MV-4-11 (cell line): ENCODE data around the gene IL34.
"Not testable (repeated sequence)": the region's sequence is repeated elsewhere in the genome, so short reads cannot be mapped to it uniquely, and the experiment has no call there.

Source experiments
- DNase-seq: peaks from one replicate; lab custom pipeline; 2025; lab: John Stamatoyannopoulos, UW

The IL34 gene

GRCh38 chr16:70658921-70659320 is 12.6 kb downstream of the IL34 start:
- DNase-seq: no peak

- DNase-seq: no peak
Measured at GRCh38 chr16:70659546-70659945, 13.2 kb downstream of the IL34 start.

- no peak for DNase-seq
Measured at GRCh38 chr16:70659953-70660671, 13.8 kb downstream of the IL34 start.

DNA sequence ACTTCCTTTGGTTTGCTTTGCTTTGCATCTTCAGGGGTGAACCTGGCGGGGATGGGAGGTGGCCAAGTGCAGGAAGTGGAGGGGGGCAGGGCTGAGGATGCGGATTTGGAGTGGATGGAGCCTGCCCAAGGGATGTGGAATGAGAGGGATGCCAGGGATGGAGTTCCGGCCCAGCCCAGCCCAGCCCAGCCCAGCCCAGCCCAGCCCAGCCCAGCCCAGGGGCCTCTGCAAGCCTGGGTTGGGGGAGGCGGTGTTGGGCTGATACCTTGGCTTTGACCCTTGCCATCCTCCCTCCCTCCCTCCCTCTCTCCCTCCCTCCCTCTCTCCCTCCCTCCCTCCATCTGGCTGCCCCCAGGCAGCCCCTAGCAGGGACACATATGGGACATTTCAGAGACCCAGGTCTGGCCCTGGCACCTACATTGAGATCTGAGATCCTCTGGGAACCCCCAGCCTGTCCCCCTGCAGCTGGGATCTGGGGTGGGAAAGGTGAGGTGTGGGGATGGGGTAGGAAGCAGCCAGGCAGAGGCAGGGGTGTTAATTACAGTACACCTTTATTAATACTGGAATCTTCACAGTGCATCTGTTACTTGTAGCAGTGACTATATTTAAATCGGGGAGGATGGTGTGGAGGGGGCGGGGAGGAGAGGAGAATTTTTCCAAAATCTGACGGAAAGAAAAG is 14.5 kb downstream of the IL34 start:
- no peak for DNase-seq

DNA sequence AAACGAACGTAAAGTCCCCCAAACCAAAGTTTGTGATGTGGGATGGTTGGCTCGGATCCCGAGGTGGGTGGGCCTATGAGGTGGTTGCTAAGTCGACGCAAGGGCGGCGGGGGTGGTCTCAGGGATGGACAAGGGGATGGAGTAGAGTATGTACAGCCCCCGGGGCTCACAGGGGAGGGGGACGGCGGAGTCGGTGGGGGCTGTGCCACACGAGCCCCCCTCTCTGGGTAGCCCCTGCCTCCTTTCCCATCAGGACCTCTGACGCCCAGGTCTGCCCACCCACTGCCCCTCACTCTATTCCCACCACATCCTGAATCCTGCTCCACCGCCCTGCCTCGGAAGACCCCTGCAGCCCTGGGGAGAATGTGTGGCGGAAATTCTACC is 15.2 kb downstream of the IL34 start:
- no peak for DNase-seq

GRCh38 chr16:70661918-70662641 is 15.7 kb downstream of the IL34 start:
- DNase-seq: no peak

DNA sequence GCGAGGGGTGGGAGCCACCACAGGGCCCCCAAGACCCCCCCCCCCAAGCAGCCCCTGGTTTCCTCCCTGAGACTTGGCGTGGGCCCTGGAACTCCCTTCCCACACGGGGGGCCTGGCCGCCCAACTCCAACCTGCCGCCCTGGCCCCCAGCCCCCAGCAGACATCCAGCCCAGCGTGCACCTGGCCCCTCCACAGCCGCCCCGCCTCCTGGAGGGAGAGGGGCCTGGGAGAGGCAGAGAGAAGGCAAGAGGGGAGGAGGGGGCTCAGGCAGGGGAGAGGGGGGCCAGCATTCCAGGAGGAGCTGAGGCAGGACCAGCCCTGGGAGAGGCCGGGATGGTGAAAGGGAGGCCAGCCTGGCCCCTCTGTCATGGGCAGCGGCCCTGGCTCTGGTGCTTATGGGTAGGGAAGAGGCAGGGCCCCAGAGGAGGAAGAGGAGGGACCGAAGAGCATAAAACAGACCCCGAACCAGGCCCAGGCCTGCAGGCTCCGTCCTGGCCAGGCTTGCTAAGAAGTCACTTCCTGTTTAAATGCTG is 16.7 kb downstream of the IL34 start:
- DNase-seq: no peak

GRCh38 chr16:70663524-70664324 is 17.4 kb downstream of the IL34 start:
- DNase-seq: no peak

DNA sequence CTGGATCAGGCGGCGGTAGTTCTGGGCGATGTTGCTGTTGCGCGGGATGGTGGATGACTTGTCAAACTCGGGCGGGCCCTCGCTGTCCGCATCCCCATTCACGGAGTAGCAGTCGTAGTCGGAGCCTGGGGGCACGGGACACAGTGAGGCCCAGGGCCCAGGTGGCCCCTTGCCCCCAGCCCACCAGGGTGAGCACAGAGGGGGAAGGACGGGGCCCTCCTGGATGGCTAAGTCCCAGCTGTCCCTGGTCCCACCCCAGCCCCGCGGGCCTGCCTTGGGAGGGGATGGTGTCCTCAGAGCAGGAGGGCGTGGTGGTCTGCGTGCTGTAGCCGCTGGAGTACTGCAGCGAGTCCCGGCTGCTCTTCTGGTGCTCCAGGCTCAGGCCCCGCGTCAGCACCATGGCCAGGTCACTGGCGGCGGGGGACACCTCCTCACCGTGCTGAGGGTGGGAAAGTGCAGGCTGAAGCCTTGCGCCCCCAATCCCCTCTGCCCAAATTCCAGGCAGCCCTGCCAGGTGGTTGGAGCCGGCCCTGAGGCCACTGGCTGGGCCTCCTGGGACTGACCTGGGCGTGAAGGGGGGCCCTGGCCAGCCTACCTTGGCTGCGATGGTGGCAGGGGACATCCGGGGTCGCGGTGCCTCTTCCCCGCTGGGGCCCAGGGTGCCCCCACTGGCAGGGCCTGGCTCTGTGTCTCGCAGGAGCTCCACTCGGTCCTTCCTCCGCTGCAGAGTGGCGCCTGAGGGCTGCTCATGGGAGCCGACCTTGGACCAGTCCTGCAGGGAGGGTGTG is 18.2 kb downstream of the IL34 start:
- no peak for DNase-seq

DNA sequence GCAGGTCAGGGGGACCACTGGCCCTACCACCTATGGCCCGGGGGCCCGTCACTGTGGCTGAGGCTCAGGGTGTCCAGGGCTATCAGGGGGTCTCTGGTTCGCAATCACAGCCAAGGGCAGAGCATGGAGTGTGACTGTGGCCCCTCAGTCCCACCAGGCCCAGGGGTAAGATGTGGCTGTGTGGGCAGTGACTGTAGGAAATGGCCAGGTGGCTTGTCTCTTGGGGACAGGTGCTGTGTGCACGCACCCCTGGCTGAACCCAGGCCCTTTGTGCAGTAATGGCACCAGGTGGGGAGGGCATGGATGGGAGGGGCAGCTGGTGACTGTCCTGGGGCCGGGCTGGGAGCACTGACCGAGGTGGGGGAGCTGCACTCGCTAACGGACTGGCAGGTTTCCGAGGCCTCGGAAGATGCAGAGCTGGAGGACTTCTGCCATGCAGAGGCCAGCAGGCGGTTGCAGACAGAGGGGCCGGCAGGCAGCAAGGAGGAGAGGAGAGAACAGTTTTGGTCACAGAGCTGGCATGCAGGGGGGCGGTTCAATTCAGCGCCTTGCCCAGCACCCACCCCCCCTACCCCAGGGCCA is 18.8 kb downstream of the IL34 start:
- no peak for DNase-seq

- no peak for DNase-seq
Measured at GRCh38 chr16:70665806-70666735, 19.7 kb downstream of the IL34 start.

GRCh38 chr16:70670175-70670574 is 23.8 kb downstream of the IL34 start:
- no peak for DNase-seq

- DNase-seq: not testable (repeated sequence)
Measured at GRCh38 chr16:70670938-70671337, 24.6 kb downstream of the IL34 start.

DNA sequence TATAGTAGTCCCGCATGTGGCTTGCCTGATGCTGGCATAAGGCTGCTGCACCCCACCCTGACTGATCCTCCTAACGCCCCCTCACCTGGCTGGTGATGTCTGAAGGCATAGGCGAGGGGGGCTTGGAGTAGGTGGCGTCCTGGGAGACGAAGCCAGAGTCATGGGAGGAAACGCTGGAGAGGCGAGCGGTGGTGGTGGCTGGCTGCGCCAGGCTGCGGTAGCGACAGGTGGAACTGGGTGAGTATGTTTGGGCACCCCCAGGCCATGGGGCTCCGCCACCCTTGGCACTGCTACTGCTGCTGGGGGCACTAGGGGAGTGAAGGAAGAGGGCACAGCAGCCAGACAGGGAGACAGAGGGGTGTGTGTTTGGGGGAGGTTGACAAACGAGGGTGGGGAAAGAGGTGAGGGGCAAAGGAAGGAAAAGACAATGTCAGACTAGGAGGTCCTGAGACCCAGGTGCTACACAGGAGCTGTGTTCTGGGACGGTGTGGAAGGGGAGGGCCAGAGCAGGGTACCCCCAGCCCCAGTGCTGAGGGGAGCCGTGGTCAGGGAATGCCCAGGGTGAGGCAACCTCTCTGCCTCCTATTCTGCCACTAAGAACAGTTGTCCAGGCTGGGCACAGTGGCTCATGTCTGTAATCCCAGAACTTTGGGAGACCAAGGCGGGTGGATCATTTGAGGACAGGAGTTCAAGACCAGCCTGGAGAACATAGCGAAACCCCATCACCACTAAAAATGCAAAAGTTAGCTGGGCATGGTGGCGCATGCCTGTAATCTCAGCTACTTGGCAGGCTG is 28.1 kb downstream of the IL34 start:
- DNase-seq: no peak

- DNase-seq: no peak
Measured at GRCh38 chr16:70675851-70676513, 29.6 kb downstream of the IL34 start.

DNA sequence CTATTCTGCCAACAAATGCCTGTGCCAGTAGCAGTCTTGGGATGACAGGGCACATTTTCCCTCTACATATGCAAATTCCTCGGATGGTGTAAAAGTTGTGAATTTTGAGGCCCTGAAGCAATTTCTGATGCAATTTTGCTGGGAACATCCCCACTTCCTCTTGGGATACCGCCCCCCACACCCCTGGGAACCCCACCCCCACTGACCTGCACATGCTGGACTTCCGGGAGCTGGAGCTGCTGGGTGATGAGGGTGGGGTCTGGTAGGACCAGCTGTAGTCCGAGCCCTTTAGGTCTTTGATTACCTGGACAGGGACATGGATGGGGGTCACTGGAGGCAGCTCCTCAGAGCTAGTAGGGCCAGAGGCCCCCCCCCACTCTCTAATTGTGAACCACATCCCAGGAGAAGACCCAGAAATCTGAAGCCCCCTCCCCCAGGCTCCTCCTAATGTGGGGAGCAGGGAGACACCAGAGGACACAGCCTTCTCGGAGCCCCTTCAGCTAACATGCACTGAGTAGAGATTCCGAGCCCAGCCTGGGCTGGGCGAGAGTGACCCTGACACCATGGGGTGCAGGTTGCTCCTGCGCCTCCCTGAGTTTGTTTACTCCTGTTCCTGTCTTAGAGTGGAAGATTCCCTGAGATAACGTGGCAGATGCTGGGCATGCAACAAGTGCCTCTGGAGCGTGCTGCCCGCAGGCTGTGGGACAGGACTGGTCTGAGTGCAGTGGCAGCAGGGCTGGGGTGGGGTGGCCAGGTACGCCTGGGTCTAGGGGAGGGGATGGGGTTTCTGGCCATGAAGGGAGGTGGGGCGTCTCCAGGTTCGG is 30.5 kb downstream of the IL34 start:
- no peak for DNase-seq

DNA sequence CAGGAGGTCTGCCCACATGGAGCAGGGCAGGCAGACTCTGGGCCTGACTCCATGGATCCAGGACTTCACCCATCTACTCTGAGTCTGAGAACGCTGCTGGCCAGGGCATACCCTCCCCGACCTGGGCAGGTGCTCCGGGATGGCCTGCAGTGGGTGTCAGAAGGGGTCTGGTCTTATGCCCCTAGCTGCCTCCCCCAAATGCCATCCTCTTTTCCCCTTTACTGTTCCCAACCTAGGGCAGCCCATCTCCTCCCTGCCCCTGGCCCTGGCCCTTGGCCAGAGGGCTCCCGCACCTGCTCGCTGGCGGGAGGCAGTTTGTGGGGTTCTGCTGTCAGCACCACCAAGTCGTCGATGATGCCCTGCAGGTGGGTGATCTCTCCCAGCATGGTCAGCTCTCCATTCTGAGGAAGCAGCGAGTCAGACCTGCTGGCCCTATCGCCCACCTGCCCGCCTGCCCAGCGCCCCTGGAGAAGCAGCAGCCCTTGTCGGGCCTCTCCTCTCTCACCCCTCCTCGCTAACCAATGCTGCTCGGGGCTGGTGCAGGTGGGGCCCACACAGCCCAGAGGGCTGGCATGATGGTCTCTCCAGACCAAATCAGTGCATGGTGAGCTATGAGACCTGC is 31.3 kb downstream of the IL34 start:
- no peak for DNase-seq
